ENCODE measurements around the gene ZDHHC1.

DNA sequence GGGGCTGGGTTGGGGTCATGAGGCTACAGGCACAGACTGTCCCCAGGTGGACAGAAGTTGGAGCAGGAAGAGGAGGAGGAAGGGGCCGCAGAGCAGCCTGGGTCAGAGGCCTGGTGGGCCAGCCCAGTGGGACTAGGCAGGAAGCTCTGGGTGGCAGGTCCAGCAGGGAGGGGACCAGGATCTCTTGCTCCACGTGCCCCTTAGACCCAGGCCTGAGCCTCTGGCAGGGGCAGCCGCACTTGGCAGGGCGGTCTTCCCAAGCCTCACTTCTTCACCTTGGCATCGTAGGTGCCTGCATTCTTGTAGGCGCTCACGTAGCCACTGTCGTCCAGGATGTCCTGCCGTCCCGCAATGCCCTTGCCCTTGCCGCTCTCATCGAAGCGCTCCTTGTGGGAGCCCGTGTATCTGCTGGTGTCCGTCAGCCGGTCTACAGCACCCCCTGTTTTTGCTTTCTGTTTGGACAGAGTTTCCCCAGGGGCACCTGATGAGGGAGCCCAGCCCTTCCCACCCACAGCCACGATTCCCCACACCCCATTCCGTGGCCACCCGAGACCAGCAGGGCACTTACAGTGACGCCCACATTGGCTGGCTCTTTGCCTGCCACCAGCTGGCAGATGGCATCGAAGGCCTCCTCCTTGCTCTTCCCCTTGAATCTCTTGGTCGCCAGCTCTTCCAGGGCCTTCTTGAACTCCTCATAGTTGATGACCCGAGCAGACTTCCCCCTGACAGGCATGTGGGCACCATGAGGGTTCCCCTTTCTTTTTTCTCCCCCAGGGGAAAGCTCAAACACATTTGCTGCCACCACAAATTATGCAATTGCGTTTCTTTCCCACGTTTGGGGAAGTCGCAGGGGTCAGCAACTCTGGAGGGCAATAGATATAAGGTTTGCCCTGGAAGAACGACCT is 26.1 kb downstream of the ZDHHC1 start:
- no peak for TF ChIP-seq GATA2 (IDR thresholded peaks at IDR 0.05; ENCODE audit: low read depth, low read length)
- TF ChIP-seq GATA3 (IDR thresholded peaks at IDR 0.05; ENCODE audit: low read depth, low read length), result no peak
